Stimulated activated CD8-positive, alpha-beta memory T cell treated with anti-CD3 and anti-CD28 coated beads, Interleukin-15, amount 100 ng/mL, for 48 hours (primary cell): Measurements from ENCODE around the gene PGC.

Experiments
- DNase-seq, 2 donors: peaks; one replicate each; pipeline ENCODE4 v3.0.0-alpha.2; 2020; ENCODE audit warnings: low read depth in 2 of 2

PGC gene

GRCh38 chr6:41697861-41698781 lies 49.1 kb downstream of the PGC start:
- DNase-seq = no peak

DNA sequence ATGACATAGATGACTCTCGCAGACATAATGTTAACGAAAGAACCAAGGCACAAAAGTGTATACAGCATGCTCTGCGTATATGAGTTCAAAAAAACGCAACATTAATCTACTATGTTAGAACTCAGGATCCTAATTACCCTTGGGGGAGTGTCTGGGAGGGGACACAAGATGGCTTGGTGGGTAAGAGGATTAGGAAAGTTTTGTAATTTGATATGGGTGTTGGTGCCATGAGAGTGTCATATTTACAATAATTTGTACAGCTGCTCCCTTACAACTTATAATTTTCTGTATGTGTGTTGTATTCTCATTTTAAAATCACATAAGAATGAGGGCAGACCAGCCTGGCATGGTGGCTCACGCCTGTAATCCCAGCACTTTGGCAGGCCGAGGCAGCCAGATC lies 50.4 kb downstream of the PGC start:
- no peak for DNase-seq

GRCh38 chr6:41695825-41696224 lies 51.4 kb downstream of the PGC start:
- DNase-seq = no peak

GRCh38 chr6:41694815-41695526 lies 52.2 kb downstream of the PGC start:
- DNase-seq = no peak

DNA sequence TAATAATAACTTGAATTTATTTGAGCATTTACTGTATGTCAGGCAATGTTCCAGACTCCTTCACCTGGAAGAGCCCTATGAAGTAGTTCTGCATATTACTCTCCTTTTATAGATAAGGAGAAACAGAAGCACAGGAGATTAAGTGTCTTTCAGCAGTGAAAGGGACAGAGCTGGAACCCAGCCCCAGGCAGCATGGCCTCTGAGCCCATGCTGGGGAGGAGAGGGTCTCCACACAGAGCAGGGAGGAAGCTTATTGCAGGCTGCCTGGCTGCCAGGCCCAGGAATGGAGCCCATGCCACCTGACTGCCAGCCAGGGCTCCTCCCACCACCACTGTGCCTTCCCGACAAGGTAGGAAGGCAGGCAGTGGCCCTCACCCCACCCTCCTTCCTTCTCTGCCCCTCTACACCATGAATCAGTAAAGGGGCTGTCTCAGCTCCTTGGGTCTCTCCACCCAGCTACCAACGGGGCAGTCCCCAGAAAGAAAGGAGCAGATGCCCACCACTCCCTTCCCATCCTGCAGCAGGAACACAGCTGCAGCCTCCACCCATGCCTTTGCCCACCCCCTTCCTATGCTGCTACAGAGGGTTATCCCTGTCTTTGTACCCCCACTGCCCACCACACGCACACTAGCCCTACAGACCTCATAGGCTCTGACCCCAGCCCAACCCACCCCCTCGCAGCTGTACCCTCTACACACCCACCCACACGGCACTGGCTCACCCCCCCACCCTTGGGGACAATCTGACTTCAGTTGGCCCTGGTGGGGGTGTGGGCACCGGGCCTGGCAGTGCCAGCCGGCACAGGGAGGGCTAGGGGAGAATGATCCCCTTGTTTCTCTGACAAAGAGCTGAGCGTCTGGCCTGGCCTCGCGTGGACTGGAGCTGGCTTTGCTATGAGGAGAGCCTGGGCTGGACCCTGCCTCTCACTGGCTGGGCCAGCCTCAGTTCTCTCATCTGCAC lies 53.6 kb downstream of the PGC start:
- no peak for DNase-seq

- no peak for DNase-seq
Observed at GRCh38 chr6:41692730-41693129, 54.5 kb downstream of the PGC start.

GRCh38 chr6:41692080-41692675 lies 55.0 kb downstream of the PGC start:
- no peak for DNase-seq

- no peak for DNase-seq
Observed at GRCh38 chr6:41691426-41692079, 55.6 kb downstream of the PGC start.

DNA sequence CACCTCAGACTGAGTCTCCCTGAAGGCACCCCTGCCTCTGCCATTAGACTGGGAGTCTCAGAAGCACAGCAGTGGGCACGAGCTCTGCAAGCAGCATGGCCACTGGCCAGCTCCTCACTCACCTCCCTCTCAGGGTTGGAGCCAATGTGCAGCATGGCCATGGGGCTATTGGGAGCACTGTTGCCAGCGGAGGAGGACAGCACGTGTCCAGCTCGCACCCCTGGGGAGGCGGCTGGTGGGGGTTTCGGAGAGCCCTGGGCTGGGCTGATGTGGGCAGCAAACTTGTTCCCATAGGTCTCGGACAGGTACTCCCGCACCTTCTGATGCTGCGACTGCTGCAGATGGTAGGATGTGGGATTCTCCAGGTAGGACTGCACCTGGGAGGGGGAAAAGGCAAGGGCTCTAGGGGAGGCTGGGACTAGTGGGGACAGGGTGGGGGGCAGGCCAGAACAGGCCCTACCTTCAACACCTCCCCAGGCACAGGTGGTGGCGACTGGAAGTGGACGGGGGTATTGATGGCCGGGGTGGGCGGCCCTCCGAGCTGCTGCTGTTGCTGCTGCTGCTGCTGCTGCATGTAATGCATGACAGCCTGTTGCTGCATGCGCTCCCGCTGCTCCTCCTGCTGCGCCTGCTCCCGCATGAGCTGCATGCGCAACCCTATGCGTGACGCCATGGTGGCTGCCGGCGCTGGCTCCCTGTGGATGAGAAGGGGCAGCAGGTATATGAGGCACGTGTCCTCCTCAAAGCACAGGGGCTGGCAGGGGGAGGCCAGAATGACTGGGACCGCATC lies 56.5 kb downstream of the PGC start:
- no peak for DNase-seq

DNA sequence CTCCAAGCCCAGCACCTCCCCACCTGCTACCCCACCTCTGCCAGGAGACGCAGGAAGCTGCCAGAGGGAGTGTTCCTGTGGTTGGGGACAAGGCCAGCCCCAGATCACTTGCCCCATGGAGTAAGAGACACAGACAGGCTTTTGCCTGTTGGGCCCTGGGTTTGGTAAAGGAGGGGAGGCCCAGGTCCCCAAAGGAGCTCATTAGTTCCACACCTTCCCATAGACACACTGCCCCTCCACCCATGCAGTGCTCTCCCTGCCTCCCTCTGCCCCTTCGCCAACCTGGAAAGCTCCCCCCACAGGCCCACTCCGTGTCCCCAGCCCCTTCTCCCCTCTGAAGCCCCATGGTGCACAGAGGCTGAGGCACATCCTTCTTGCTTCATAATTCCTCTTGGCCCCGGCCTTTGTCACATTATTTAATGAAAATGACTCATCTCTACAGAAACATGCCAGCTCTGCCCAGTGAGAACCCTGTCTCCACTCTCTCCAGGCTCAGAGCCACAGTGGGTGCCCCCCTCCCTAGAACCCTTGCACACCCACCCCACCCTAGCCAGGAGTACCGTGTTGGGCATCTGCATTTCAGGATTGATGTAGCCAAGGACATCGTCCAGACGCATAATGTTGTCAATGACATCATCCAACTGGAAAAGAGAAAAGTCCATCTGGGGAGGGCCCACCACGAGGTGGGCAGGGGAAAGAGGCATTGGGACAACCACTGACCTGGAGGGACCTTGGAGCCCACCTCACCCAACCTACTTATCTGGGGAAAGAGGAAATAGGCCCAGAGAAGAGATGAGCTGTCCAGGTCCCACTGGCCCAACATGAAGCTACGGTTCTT lies 57.8 kb downstream of the PGC start:
- no peak for DNase-seq

GRCh38 chr6:41688256-41688965 lies 58.8 kb downstream of the PGC start:
- DNase-seq = no peak

GRCh38 chr6:41687501-41688175 lies 59.6 kb downstream of the PGC start:
- DNase-seq = no peak
